GM19324 (cell line): Measurements from ENCODE around the gene RPP25.
"Not testable (repeated sequence)": the region's sequence is repeated elsewhere in the genome, so short reads cannot be mapped to it uniquely, and the experiment has no call there.

Experiments
- ATAC-seq: cut with Tn5 transposase; IDR thresholded peaks from one replicate; pipeline ENCODE4 v1.9.1; 2021; ENCODE audit warnings: mild to moderate bottlenecking, moderate library complexity; ENCODE audit not compliant: unreplicated experiment, low FRiP score

The RPP25 gene

DNA sequence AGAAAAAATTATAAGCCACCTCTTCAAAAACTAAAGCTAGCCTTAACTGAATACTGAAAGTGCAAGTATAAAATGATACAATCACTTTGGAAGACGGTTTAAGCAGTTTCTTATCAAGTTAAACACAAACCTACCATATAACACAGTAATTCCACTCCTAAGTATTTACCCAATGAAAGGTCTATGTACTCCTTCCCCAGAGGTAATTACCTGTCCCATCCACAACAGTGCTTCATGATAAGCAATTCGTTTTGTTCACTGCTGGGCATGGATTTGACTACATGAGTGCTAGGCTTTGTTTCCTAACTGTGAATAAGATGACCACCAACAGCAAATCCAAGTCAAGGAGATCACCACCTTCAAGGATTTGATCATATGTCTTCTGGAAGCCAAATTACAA, 23.0 kb downstream of the RPP25 start:
- ATAC-seq, result no peak

DNA sequence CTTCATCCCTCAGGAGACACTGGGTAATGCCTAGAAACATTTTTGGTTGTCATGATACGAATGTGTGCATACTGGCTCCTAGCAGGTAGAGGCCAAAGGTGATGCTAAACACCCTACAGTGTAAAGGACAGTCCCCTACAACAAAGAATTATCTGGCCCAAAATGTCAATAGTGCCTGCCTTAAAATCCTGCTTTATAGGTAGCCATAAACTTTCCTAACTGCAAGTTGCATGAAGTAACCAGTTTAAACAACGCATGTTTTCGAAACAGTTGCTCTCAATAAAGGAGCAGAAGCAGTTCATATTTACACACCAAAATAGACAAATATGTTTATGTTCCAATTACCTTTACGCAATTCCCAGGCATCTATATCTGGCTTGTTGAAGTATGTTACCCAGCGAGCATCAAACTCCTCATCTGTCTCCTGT, 27.8 kb downstream of the RPP25 start:
- no peak for ATAC-seq

- no peak for ATAC-seq
Observed at GRCh38 chr15:74924525-74924924, 32.0 kb downstream of the RPP25 start.

DNA sequence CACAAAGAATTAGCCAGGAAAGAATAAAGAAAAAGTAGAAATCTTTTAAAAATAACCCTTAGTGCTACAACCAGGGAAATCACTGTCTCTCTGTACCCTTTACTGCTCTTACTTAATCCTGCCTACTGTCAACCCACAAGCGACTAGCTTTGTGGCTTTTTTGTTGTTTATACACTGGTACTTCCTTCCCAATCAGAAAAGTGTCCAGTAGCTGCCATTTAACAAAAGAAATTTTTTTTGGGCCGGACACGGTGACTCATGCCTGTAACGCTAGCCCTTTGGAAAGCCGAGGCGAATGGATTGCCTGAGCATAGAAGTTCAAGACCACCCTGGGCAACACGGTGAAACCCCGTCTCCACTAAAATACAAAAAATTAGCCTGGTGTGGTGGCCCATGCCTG, 36.1 kb downstream of the RPP25 start:
- ATAC-seq, result no peak

DNA sequence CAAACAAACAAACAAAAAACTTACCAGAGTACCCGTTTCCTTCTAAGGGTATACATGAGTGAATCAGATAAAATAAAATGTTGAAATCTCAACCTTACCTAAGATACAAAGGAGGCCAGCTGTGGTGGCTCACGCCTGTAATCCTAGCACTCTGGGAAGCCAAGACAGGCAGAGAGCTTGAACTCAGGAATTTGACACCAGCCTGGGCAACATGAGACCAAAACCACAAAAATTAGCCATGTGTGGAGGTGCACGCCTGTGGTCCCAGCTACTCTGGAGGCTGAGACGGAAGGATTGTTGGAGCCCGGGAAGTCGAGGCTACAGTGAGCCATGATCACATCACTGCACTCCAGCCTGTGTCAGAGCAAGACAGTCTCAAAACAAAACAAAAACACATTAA, 38.9 kb downstream of the RPP25 start:
- ATAC-seq, result no peak

GRCh38 chr15:74913799-74914198, 42.8 kb downstream of the RPP25 start:
- ATAC-seq, result not testable (repeated sequence)

DNA sequence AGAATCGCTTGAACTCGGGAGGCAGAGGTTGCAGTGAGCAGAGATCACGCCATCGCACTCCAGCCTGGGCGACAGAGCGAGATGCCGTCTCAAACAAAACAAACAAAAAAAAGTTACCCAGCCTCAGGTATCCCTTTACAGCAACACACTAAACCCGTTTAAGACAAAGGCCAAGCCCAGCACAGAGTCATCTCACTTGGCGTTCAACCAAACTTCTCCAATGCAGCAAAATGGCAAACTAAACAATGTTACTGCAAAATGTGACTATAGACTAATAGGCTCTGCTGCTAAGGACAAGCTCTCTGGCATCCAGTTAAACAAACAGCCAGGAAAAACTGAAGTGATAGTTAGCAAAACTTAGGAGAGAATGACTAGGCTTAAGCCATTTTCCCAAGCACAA, 43.5 kb downstream of the RPP25 start:
- ATAC-seq, result no peak

- no peak for ATAC-seq
Observed at GRCh38 chr15:74908635-74909034, 47.9 kb downstream of the RPP25 start.

- ATAC-seq, result peak; percentile 5
Observed at GRCh38 chr15:74907163-74907870, 49.3 kb downstream of the RPP25 start.

GRCh38 chr15:74906450-74907162, 50.0 kb downstream of the RPP25 start, which contains the start of gene FAM219B:
Gene FAM219B, minus strand, starts transcription at chr15:74906851. Its CDS starts 51 bp downstream, at chr15:74906800.
- peak; percentile 84 for ATAC-seq

GRCh38 chr15:74906067-74906449, 50.5 kb downstream of the RPP25 start:
- ATAC-seq, result no peak
